ENCODE data around the gene GPC6. TPM values are rescaled to one million over a fixed set of nuclear protein-coding genes. Genes with fewer than 3 reads are reported as not detected.

GPC6 gene
- total RNA-seq, 1 experiment from 2014 or later, result 0.22 TPM

DNA sequence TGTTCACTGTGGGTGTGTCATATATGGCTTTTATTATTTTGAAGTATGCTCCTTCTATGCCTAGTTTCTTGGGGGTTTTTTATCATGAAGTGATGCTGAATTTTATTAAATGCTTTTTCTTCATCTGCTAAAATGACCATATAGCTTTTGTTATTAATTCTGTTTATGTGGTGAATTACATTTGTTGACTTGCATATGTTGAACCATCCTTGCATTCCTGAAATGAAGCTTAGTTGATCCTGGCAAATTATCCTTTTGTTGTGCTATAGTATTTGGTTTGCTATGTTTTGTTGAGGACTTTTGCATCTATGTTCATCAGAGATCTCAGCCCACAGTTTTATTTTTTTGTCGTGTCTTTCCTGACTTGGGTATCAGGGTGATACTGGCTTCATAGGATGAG lies 12.1 kb downstream of the GPC6 start:
- ChIA-PET POLR2A (no interaction called here), CTCF (no interaction called here), RAD21 (ENCODE audit: low non-redundant PET in 1 of 2, low total read pairs in 2 of 2, uncharacterized antibody in 2 of 2, unreplicated experiment in 2 of 2) (no interaction called here)
- Histone ChIP-seq H3K9me2 (ENCODE audit: insufficient read depth) (no peaks in the 10 kb centered on the region), H3K27me3 (ENCODE audit: insufficient read depth, low read length) (no peaks in the 10 kb centered on the region), H3K79me2 (ENCODE audit: insufficient read depth, low read length) (no peaks in the 10 kb centered on the region), H2AFZ (ENCODE audit: low read depth, low read length, poor library complexity, severe bottlenecking) (no peak overlapping the region), H3K9me3 (ENCODE audit: control insufficient read depth in 1 of 2, insufficient read depth in 1 of 2, low read depth in 1 of 2, low read length in 2 of 2) (peaks cover 14 to 33% of the 10 kb centered on the region in 2 experiments; a peak in 3 of 4 replicates), H3K36me3 (ENCODE audit: control insufficient read depth in 1 of 2, insufficient read depth in 2 of 2, low read length in 2 of 2) (no peaks in the 10 kb centered on the region), H3K4me2 (ENCODE audit: low read length) (no peak overlapping the region), H3K27ac (ENCODE audit: low read depth, low read length) (no peak overlapping the region), H3K4me1 (ENCODE audit: control insufficient read depth in 1 of 2, insufficient read depth in 2 of 2, low read length in 2 of 2) (no peaks in the 10 kb centered on the region), H3K4me3 (replicated peaks in 1 of 2; ENCODE audit: low read depth in 1 of 2, low read length in 2 of 2) (no peak overlapping the region), H4K20me1 (ENCODE audit: insufficient read depth) (no peaks in the 10 kb centered on the region), H3K9ac (ENCODE audit: low read length) (no peak overlapping the region)
- TF ChIP-seq ZFX (IDR thresholded peaks at IDR 0.05) (no peak), SP1 (IDR thresholded peaks at IDR 0.05; ENCODE audit: low read depth) (no peak), FOSL1 (IDR thresholded peaks at IDR 0.05; ENCODE audit: low read depth) (no peak), ZNF274 (IDR thresholded peaks at IDR 0.05; ENCODE audit: low read depth, low read length) (no peak), TCF7L2 (IDR thresholded peaks at IDR 0.05; ENCODE audit: borderline replicate concordance, extremely low read depth, insufficient read depth, insufficient read length) (no peak), SRF (IDR thresholded peaks at IDR 0.05; ENCODE audit: low read depth) (no peak), ELF1 (IDR thresholded peaks at IDR 0.05; ENCODE audit: borderline replicate concordance, low read depth) (no peak), YY1 (IDR thresholded peaks at IDR 0.05; ENCODE audit: extremely low read depth, insufficient replicate concordance, low read depth, low read length) (no peak), POLR2AphosphoS5 (IDR thresholded peaks at IDR 0.05; ENCODE audit: low read depth, low read length) (no peak), EGR1 (IDR thresholded peaks at IDR 0.05; ENCODE audit: low read depth) (no peak), POLR2A (IDR thresholded peaks at IDR 0.05; ENCODE audit: borderline replicate concordance, extremely low read depth, insufficient read depth, insufficient read length) (no peak), RAD21 (IDR thresholded peaks at IDR 0.05; ENCODE audit: low read depth) (no peak)
- TF ChIP-seq, protein P1, sequence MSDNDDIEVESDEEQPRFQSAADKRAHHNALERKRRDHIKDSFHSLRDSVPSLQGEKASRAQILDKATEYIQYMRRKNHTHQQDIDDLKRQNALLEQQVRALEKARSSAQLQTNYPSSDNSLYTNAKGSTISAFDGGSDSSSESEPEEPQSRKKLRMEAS (IDR thresholded peaks at IDR 0.05), result no peak
- TF ChIP-seq, protein P2, sequence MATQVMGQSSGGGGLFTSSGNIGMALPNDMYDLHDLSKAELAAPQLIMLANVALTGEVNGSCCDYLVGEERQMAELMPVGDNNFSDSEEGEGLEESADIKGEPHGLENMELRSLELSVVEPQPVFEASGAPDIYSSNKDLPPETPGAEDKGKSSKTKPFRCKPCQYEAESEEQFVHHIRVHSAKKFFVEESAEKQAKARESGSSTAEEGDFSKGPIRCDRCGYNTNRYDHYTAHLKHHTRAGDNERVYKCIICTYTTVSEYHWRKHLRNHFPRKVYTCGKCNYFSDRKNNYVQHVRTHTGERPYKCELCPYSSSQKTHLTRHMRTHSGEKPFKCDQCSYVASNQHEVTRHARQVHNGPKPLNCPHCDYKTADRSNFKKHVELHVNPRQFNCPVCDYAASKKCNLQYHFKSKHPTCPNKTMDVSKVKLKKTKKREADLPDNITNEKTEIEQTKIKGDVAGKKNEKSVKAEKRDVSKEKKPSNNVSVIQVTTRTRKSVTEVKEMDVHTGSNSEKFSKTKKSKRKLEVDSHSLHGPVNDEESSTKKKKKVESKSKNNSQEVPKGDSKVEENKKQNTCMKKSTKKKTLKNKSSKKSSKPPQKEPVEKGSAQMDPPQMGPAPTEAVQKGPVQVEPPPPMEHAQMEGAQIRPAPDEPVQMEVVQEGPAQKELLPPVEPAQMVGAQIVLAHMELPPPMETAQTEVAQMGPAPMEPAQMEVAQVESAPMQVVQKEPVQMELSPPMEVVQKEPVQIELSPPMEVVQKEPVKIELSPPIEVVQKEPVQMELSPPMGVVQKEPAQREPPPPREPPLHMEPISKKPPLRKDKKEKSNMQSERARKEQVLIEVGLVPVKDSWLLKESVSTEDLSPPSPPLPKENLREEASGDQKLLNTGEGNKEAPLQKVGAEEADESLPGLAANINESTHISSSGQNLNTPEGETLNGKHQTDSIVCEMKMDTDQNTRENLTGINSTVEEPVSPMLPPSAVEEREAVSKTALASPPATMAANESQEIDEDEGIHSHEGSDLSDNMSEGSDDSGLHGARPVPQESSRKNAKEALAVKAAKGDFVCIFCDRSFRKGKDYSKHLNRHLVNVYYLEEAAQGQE (IDR thresholded peaks at IDR 0.05; ENCODE audit: low read depth), result no peak
- TF ChIP-seq, protein P3, sequence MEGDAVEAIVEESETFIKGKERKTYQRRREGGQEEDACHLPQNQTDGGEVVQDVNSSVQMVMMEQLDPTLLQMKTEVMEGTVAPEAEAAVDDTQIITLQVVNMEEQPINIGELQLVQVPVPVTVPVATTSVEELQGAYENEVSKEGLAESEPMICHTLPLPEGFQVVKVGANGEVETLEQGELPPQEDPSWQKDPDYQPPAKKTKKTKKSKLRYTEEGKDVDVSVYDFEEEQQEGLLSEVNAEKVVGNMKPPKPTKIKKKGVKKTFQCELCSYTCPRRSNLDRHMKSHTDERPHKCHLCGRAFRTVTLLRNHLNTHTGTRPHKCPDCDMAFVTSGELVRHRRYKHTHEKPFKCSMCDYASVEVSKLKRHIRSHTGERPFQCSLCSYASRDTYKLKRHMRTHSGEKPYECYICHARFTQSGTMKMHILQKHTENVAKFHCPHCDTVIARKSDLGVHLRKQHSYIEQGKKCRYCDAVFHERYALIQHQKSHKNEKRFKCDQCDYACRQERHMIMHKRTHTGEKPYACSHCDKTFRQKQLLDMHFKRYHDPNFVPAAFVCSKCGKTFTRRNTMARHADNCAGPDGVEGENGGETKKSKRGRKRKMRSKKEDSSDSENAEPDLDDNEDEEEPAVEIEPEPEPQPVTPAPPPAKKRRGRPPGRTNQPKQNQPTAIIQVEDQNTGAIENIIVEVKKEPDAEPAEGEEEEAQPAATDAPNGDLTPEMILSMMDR (IDR thresholded peaks at IDR 0.05 in 2 of 3, conservative IDR thresholded peaks at IDR 0.05 in 1 of 3; ENCODE audit: borderline replicate concordance in 1 of 3, insufficient read depth in 1 of 3, low read depth in 2 of 3, low read length in 2 of 3), result no peak
- TF ChIP-seq, protein P4, sequence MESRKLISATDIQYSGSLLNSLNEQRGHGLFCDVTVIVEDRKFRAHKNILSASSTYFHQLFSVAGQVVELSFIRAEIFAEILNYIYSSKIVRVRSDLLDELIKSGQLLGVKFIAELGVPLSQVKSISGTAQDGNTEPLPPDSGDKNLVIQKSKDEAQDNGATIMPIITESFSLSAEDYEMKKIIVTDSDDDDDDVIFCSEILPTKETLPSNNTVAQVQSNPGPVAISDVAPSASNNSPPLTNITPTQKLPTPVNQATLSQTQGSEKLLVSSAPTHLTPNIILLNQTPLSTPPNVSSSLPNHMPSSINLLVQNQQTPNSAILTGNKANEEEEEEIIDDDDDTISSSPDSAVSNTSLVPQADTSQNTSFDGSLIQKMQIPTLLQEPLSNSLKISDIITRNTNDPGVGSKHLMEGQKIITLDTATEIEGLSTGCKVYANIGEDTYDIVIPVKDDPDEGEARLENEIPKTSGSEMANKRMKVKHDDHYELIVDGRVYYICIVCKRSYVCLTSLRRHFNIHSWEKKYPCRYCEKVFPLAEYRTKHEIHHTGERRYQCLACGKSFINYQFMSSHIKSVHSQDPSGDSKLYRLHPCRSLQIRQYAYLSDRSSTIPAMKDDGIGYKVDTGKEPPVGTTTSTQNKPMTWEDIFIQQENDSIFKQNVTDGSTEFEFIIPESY (IDR thresholded peaks at IDR 0.05; ENCODE audit: extremely low read depth, insufficient replicate concordance, low read length), result no peak
- TF ChIP-seq, protein P5, sequence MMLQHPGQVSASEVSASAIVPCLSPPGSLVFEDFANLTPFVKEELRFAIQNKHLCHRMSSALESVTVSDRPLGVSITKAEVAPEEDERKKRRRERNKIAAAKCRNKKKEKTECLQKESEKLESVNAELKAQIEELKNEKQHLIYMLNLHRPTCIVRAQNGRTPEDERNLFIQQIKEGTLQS (IDR thresholded peaks at IDR 0.05), result no peak
- intact Hi-C loops (cut with micrococcal nuclease), result no loop called here
- ATAC-seq, result no peak
- no peak for DNase-seq (ENCODE audit: low read depth, low spot score)
- no TSS peak for BruUV-seq (replicated peaks)
